Activated T-cell treated with anti-CD3 and anti-CD28 coated beads, Interleukin-2, amount 50 U/mL, for 4 hours (primary cell): Measurements from ENCODE around the gene ADAMTS20. TPM values are rescaled to one million over a fixed set of nuclear protein-coding genes. Genes with fewer than 3 reads are reported as not detected.

ENCODE experiments used
- ATAC-seq, 2 donors: fragments of 200-7000 bp; cut with Tn5 transposase; one replicate each; pipeline ENCODE4 v1.10.0; 2021
- DNase-seq: peaks from one replicate; pipeline ENCODE4 v3.0.0-alpha.2; 2020
- H3K27me3 Mint-ChIP-seq: one replicate; pipeline ENCODE4 v1.8.0; 2021; ENCODE audit warnings: low read depth, mixed read lengths
- H3K36me3 Mint-ChIP-seq: one replicate; pipeline ENCODE4 v1.8.0; 2022; ENCODE audit warnings: mixed read lengths; ENCODE audit not compliant: insufficient read depth
- H3K4me1 Mint-ChIP-seq: one replicate; pipeline ENCODE4 v1.8.0; 2021; ENCODE audit warnings: low read depth, mixed read lengths
- H3K4me3 Mint-ChIP-seq: one replicate; pipeline ENCODE4 v1.8.0; 2021; ENCODE audit warnings: mild to moderate bottlenecking, moderate library complexity, mixed read lengths
- H3K9me3 Mint-ChIP-seq: one replicate; pipeline ENCODE4 v1.8.0; 2021; ENCODE audit warnings: mixed read lengths
- total RNA-seq, 3 donors: library from RNA; stranded (reverse); gene quantifications; one replicate each; pipeline ENCODE4 v1.2.1, GENCODE V29; 2021

ADAMTS20 gene
- total RNA-seq, 3 donors from 2014 or later, result not detected

DNA sequence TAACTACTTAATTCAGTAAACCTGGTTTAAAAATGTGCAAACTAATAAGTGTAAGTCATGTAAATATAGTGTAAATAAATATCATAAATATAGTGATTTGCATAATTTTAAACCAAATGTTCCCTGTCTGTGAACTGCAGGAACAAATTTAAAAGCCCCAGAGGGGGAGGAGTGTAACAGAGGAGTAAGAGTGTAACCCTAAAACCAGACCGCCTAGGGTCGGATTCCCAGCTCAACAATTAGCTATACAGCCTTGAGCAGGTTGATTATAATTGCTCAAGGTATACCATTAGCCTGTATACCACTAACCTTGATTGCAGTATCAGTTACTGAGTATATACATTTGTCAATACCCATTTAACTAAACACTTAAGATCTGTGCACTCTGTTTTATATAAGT lies 218.4 kb downstream of the ADAMTS20 start:
- Mint-ChIP-seq H3K4me1 (no peaks in the 10 kb centered on the region), H3K9me3 (no peaks in the 10 kb centered on the region), H3K27me3 (peaks cover 2% of the 10 kb centered on the region), H3K36me3 (no peaks in the 10 kb centered on the region), H3K4me3 (no peak overlapping the region)
- no peak for DNase-seq
- ATAC-seq, result no peak

DNA sequence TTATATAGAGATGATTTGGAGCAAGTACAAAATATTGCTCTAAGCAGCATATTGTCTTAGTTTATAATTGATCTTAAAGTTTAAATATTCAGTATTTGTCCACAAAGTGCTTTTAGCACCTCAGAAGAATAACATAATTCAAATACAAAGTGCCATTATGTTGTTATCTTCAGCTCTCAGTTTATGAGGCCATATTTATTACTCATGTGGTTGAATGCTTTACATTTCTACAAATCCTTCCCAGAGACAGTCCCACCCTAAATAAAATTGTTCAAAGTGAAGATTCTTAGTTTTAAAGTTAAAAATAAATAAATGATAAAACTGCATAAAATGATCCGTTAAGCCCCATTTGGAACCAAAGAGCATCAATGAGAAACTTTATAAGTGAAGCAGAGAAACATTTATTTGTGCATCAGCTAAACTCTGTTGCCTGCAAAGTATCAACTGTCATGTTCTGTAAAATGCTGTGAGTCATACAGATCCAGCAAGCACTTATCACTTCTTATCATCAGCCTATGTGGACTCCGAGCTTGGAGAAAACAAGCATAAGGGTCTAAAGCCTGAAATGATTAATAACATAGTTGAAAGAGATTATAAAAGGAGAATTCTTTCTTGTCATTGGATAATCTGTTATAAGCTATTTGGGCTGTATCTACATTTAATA lies 218.9 kb downstream of the ADAMTS20 start:
- H3K9me3 Mint-ChIP-seq, result no peaks in the 10 kb centered on the region
- DNase-seq, result no peak

DNA sequence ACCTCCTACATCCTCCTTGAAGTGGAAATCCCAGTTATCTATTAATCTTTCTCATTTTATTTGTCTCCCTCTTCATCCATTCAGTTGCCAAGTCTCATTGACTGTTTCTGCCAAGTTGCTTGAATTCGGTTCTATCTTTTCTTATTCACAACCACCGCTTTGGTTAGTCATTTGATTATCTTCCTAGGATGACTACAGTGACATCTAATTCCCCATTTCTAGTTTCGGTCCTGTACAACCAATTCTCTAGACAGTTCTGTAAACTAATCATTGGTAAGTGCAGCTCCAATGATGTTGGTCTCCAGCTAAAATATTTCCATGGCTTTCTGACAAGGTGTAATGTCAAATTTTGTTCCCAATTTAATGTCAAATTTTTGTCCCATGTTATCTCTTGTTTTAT lies 220.1 kb downstream of the ADAMTS20 start:
- Mint-ChIP-seq H3K36me3 (no peaks in the 10 kb centered on the region), H3K9me3 (no peaks in the 10 kb centered on the region), H3K4me3 (no peak overlapping the region), H3K4me1 (no peaks in the 10 kb centered on the region), H3K27me3 (peaks cover 2% of the 10 kb centered on the region)
- no peak for DNase-seq
- no peak for ATAC-seq

More for the DNA sequence above, 218.9 kb downstream of the ADAMTS20 start:
- H3K27me3 Mint-ChIP-seq, result peaks cover 2% of the 10 kb centered on the region
- ATAC-seq, result no peak
- no peaks in the 10 kb centered on the region for H3K4me1 Mint-ChIP-seq
- H3K36me3 Mint-ChIP-seq, result no peaks in the 10 kb centered on the region
- no peak overlapping the region for H3K4me3 Mint-ChIP-seq

DNA sequence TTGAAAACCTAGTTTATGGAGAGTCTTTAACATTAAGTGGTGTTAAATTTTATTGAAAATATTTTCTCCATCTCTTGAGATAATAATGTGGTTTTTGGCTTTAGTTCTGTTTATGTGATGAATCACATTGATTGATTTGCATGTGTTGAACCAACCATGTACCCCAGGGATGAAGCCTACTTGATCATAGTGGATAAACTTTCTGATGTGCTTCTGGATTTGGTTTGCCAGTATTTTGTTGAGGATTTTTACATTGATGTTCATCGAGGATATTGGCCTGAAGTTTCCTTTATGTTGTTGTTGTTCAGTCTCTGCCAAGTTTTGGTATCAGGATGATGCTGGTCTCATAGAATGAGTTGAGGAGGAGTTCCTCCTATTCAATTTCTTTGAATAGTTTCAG lies 222.6 kb downstream of the ADAMTS20 start:
- Mint-ChIP-seq H3K27me3 (peaks cover 2% of the 10 kb centered on the region), H3K4me1 (no peaks in the 10 kb centered on the region), H3K4me3 (no peak overlapping the region), H3K36me3 (no peaks in the 10 kb centered on the region), H3K9me3 (no peaks in the 10 kb centered on the region)
- ATAC-seq, result no peak
- no peak for DNase-seq

GRCh38 chr12:43325786-43326185 lies 226.2 kb downstream of the ADAMTS20 start:
- Mint-ChIP-seq H3K27me3 (peaks cover 2% of the 10 kb centered on the region), H3K36me3 (no peaks in the 10 kb centered on the region), H3K4me1 (no peaks in the 10 kb centered on the region), H3K9me3 (peaks cover 4% of the 10 kb centered on the region), H3K4me3 (no peak overlapping the region)
- no peak for ATAC-seq
- no peak for DNase-seq

GRCh38 chr12:43320281-43320680 lies 231.7 kb downstream of the ADAMTS20 start:
- H3K36me3 Mint-ChIP-seq, result no peaks in the 10 kb centered on the region

GRCh38 chr12:43318021-43318420 lies 234.0 kb downstream of the ADAMTS20 start:
- DNase-seq (no peak), ATAC-seq (no peak)
- no peaks in the 10 kb centered on the region for H3K27me3 Mint-ChIP-seq
- H3K36me3 Mint-ChIP-seq, result no peaks in the 10 kb centered on the region
- peaks cover 4% of the 10 kb centered on the region for H3K9me3 Mint-ChIP-seq
- no peaks in the 10 kb centered on the region for H3K4me1 Mint-ChIP-seq
- H3K4me3 Mint-ChIP-seq, result no peak overlapping the region

More at GRCh38 chr12:43320281-43320680, 231.7 kb downstream of the ADAMTS20 start:
- Mint-ChIP-seq H3K4me1 (no peaks in the 10 kb centered on the region), H3K9me3 (peaks cover 4% of the 10 kb centered on the region), H3K4me3 (no peak overlapping the region), H3K27me3 (no peaks in the 10 kb centered on the region)
- ATAC-seq, result no peak
- DNase-seq, result no peak

- DNase-seq (no peak), ATAC-seq (no peak)
- Mint-ChIP-seq H3K9me3 (peaks cover 4% of the 10 kb centered on the region), H3K27me3 (no peaks in the 10 kb centered on the region), H3K36me3 (no peaks in the 10 kb centered on the region), H3K4me1 (no peaks in the 10 kb centered on the region), H3K4me3 (no peak overlapping the region)
Observed at GRCh38 chr12:43317156-43317555, 234.8 kb downstream of the ADAMTS20 start.

DNA sequence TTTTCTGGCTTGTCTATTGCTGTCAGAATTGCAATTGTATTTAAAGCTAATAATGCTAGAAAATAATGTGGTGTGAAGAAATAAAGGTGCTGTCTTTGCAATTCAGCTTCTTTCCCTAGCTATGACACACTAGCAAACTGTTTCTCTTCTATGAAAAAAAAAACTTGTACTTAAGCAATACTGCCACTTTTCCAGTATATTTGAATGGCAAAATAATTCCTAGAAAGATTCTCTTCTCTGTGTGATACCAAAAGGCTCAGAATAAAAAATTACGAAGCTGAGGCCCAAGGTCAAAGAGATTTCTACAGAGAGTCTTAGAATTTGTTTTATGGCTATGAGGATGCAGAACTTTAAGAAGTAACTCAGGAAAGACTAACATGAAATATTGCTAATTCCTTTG lies 235.5 kb downstream of the ADAMTS20 start:
- ATAC-seq (no peak), DNase-seq (no peak)
- Mint-ChIP-seq H3K27me3 (no peaks in the 10 kb centered on the region), H3K36me3 (no peaks in the 10 kb centered on the region), H3K4me3 (no peak overlapping the region), H3K4me1 (no peaks in the 10 kb centered on the region), H3K9me3 (peaks cover 2% of the 10 kb centered on the region)

DNA sequence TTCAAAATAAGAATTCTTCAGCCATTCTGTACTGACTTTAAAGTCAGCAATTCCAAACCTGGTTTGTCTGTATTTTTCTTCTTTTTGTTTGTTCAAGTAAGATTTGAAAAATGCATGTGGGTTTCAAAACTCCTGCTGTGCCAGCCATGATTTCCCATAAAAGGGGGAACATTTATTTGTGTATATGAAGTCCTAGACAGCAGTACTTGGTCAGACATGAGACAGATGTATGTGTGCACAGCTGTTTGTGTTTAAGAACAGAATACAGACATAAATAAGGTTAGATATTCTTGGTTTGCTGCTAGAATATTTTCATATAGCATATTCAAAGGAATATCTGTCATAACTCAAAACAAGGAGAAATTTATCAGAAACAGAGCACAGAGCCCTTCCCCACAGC lies 236.0 kb downstream of the ADAMTS20 start:
- Mint-ChIP-seq H3K4me3 (no peak overlapping the region), H3K27me3 (no peaks in the 10 kb centered on the region), H3K9me3 (no peaks in the 10 kb centered on the region), H3K4me1 (no peaks in the 10 kb centered on the region), H3K36me3 (no peaks in the 10 kb centered on the region)
- no peak for ATAC-seq
- no peak for DNase-seq

DNA sequence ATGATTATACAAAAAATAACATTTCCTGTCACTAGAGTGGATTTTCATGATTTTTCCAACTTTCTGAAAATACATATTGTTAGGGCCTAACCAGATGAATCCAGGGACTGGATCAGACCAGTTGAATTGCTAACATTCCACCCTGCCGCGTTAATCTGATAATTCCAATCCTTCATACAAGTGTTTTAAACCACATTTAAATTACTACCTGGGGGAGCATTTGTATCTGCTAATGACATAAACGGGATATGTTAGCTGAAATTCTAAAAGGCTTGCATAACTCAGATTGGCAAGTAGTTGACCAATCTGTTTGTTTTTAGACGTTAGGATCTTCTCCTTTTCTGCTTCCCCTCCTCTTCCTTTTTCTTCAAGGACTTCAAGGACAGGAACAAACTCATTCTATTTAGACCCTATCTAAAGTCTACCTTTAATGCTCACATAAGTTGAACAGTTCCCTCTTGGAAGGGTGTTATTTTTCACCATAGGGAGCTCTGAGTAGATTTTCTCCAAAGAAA lies 239.0 kb downstream of the ADAMTS20 start:
- no peak for ATAC-seq

DNA sequence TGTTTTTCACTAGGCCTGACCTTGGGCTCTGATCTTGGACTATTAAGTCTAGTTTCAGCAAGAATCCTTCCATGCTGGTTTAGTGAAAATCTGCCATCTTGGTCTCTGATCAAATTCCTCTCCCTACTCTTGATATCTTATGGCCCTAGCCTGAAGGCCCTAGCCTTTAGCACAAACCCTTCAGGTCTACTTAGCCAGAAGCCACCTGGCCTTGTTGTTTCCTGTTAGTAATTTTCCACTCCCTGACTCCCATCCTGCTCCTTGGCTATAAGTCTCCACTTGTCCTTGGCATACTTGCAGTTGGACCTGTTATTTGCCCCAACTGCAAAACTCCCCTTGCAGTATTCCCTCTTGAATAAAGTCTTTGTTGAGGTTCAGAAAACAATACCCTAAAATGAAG lies 241.4 kb downstream of the ADAMTS20 start:
- H3K4me1 Mint-ChIP-seq, result no peaks in the 10 kb centered on the region
- H3K36me3 Mint-ChIP-seq, result no peaks in the 10 kb centered on the region
- no peak for ATAC-seq
- H3K27me3 Mint-ChIP-seq, result no peaks in the 10 kb centered on the region
- no peaks in the 10 kb centered on the region for H3K9me3 Mint-ChIP-seq
- DNase-seq, result no peak
- no peak overlapping the region for H3K4me3 Mint-ChIP-seq

More for the DNA sequence above, 239.0 kb downstream of the ADAMTS20 start:
- Mint-ChIP-seq H3K4me3 (no peak overlapping the region), H3K4me1 (no peaks in the 10 kb centered on the region), H3K27me3 (no peaks in the 10 kb centered on the region), H3K36me3 (no peaks in the 10 kb centered on the region), H3K9me3 (no peaks in the 10 kb centered on the region)
- DNase-seq, result no peak

- DNase-seq, result no peak
- Mint-ChIP-seq H3K4me3 (no peak overlapping the region), H3K36me3 (no peaks in the 10 kb centered on the region), H3K27me3 (no peaks in the 10 kb centered on the region), H3K9me3 (no peaks in the 10 kb centered on the region), H3K4me1 (no peaks in the 10 kb centered on the region)
- ATAC-seq, result no peak
Observed at GRCh38 chr12:43309959-43310358, 242.0 kb downstream of the ADAMTS20 start.

DNA sequence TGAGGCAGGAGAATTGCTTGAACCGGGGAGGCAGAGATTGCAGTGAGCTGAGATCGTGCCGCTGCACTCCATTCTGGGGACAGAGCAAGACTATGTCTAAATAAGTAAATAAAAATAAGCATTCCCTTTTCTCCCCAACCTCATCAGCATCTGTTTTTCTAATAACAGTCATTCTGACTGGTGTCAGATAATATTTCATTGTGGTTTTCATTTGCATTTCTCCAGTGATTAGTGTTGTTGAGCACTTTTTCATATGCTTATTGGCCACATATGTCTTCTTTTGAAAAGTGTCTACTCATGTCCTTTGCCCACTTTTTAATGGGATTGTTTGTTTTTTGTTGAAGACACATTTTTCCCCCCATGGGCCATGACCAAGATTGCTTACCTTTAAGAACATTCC lies 243.2 kb downstream of the ADAMTS20 start:
- no peak for DNase-seq
- Mint-ChIP-seq H3K9me3 (no peaks in the 10 kb centered on the region), H3K27me3 (no peaks in the 10 kb centered on the region), H3K36me3 (no peaks in the 10 kb centered on the region), H3K4me3 (no peak overlapping the region), H3K4me1 (no peaks in the 10 kb centered on the region)
- no peak for ATAC-seq

GRCh38 chr12:43307126-43307525 lies 244.9 kb downstream of the ADAMTS20 start:
- Mint-ChIP-seq H3K27me3 (no peaks in the 10 kb centered on the region), H3K4me1 (no peaks in the 10 kb centered on the region), H3K36me3 (no peaks in the 10 kb centered on the region), H3K4me3 (no peak overlapping the region), H3K9me3 (no peaks in the 10 kb centered on the region)
- ATAC-seq (no peak), DNase-seq (no peak)
